Psoas muscle (tissue), 8 donors: ENCODE data around the gene EIF5A. TPM values are rescaled to one million over a fixed set of nuclear protein-coding genes. Genes with fewer than 3 reads are reported as not detected.

Experiments
- ATAC-seq, 4 donors: fragments of 200-7000 bp; cut with Tn5 transposase; one replicate each; pipeline ENCODE4 v1.9.1; 2020; ENCODE audit warnings: moderate library complexity in 3 of 4, mild to moderate bottlenecking in 2 of 4
- DNase-seq, 2 donors: peaks; one replicate each; pipeline ENCODE4 v3.0.0-alpha.2; 2020
- H3K27ac ChIP-seq: fragments of 200-600 bp; one replicate; pipeline ENCODE4 v1.8.0; 2022
- H3K27me3 ChIP-seq, 3 donors: fragments of 200-600 bp in 1 of 3; one replicate each; pipeline versions ENCODE4 v1.6.1 to v1.8.0; 2013 to 2022; ENCODE audit warnings: low read length in 2 of 3, mild to moderate bottlenecking in 2 of 3, moderate library complexity in 1 of 3; ENCODE audit not compliant: insufficient read depth in 3 of 3
- H3K36me3 ChIP-seq, 2 donors: fragments of 200-600 bp in 1 of 2; one replicate each; pipeline versions ENCODE4 v1.6.1 to v1.8.0; 2013 to 2022; ENCODE audit warnings: low read depth in 1 of 2, mild to moderate bottlenecking in 1 of 2, moderate library complexity in 1 of 2; ENCODE audit not compliant: insufficient read depth in 1 of 2
- H3K4me1 ChIP-seq: fragments of 200-600 bp; one replicate; pipeline ENCODE4 v1.8.0; 2022
- H3K4me3 ChIP-seq: fragments of 200-600 bp; one replicate; pipeline ENCODE4 v1.8.0; 2022; ENCODE audit warnings: mild to moderate bottlenecking
- H3K9me3 ChIP-seq: fragments of 200-600 bp; one replicate; pipeline ENCODE4 v1.8.0; 2022
- CTCF ChIP-seq: fragments of 200-600 bp; IDR thresholded peaks from one replicate; pipeline ENCODE4 v1.8.0; 2022; ENCODE audit warnings: antibody characterized with exemption
- WGBS, 3 donors: extraction: QIAGEN DNeasy Blood & Tissue Kit; methylation state at CpG; one replicate each; pipeline versions ENCODE4 v1.1.6 to v1.1.7; 2013; 5-methylcytosine and 5-hydroxymethylcytosine counted together
- intact Hi-C, 2 donors: fragments of 100-400 bp; cut with DNase I; formaldehyde crosslinking; loops; one replicate each; pipeline versions ENCODE4 v1.11.0 to v1.14.2; 2022
- long read RNA-seq, 2 donors: library from polyadenylated mRNA; unstranded; transcript quantifications; one replicate each; pipeline ENCODE4 v2.0.0, GENCODE V29; 2021
- polyA plus RNA-seq, 3 donors: library from polyadenylated mRNA; stranded (reverse); fragments of 200-250 nt; gene quantifications; one replicate each; pipeline ENCODE4 v1.2.3, GENCODE V29; 2013
- total RNA-seq, 4 donors: library from RNA; stranded (reverse); fragmentation: NEBNext Ultra II Directional in 2 of 4; extraction: Animal tissue kit (Norgen Biotek cat#: 25700) in 2 of 4; gene quantifications; one replicate each; pipeline versions ENCODE4 v1.2.1 to v1.2.4, GENCODE V29; 2021 to 2023
- donor health status: healthy with polysubstance abuse.
- donor health status: DM: no; HTN: no; CAD: no; lungs with moderate emphysema.
- donor health status: Bipolar disorder and iron deficiency.
- donor health status: healthy.
- donor health status: DM: yes; HTN: yes; CAD: no.
- donor health status: DM: no; HTN: no; CAD: no.
- donor health status: DM: no; HTN: no; CAD: no.
- donor health status: DM: yes; HTN: yes; CAD: no.

Gene EIF5A
- 100 to 1,000 TPM; 293 to 730 (median 567) TPM for total RNA-seq
- 1,000 to 10,000 TPM in 1 of 3 donors, 100 to 1,000 TPM in 2; 468 to 1,107 (median 518) TPM for polyA plus RNA-seq
- long read RNA-seq, donor 1, transcript EIF5A-202 (6 exons, 1,511 nt) = major isoform, 403 of 481 reads
- long read RNA-seq, donor 1, transcript EIF5A-205 (6 exons, 1,271 nt) = minor isoform, 26 of 481 reads
- long read RNA-seq, donor 1, partial matches to known transcripts = 38 of 481 reads
- long read RNA-seq, donor 1, other reads (novel, unspliced or antisense) = 10 of 481 reads
- long read RNA-seq, donor 2, transcript EIF5A-205 (6 exons, 1,271 nt) = minor isoform, 31 of 495 reads
- long read RNA-seq, donor 2, transcript EIF5A-202 (6 exons, 1,511 nt) = major isoform, 421 of 495 reads
- long read RNA-seq, donor 2, partial matches to known transcripts = 16 of 495 reads
- long read RNA-seq, donor 2, other reads (novel, unspliced or antisense) = 19 of 495 reads

GRCh38 chr17:7306911-7307685 is at the start of gene EIF5A:
TSS of gene EIF5A (plus strand) at chr17:7307628. CDS start at chr17:7309636, 2,008 bp downstream.
- no peak for TF ChIP-seq CTCF

GRCh38 chr17:7258731-7259554 is 48.5 kb upstream of the EIF5A start:
- DNase-seq (no peak), ATAC-seq (no peak)
- TF ChIP-seq CTCF = no peak
- peaks cover 0 to 36% (median 21%) of the 10 kb centered on the region in 3 donors for H3K27me3 ChIP-seq
- H3K36me3 ChIP-seq = peaks cover 2 to 59% of the 10 kb centered on the region in 2 donors
- peaks cover 11% of the 10 kb centered on the region for H3K4me1 ChIP-seq
- intact Hi-C loops = no loop called here
- H3K27ac ChIP-seq = no peak overlapping the region
- H3K4me3 ChIP-seq = no peak overlapping the region
- WGBS, 3 donors = 82 to 91% (median 90%) methylated on average over 7 of the region's 7 CpGs
- no peaks in the 10 kb centered on the region for H3K9me3 ChIP-seq

More at GRCh38 chr17:7306911-7307685, at the start of gene EIF5A:
- DNase-seq = peak; percentile 100
- H3K9me3 ChIP-seq = no peaks in the 10 kb centered on the region
- H3K4me1 ChIP-seq = peaks cover 28% of the 10 kb centered on the region
- intact Hi-C loops = loop anchor here in 1 of 2 donors (5.0 kb wide), 1 partner anchor 40 kb away; no protein-coding TSS in a partner anchor
- peak within 1 kb of the TSS; percentile 94 for H3K4me3 ChIP-seq
- no peaks in the 10 kb centered on the region for H3K27me3 ChIP-seq
- WGBS, 3 donors = 0 to 1% (median 0%) methylated on average over 53 to 64 of the region's 64 CpGs
- H3K27ac ChIP-seq = peak within 1 kb of the TSS; percentile 98
- ATAC-seq = peak; percentile 86 to 88 (median 88)
- H3K36me3 ChIP-seq = peaks cover 2 to 28% of the 10 kb centered on the region in 2 donors

GRCh38 chr17:7259555-7259889 is 47.9 kb upstream of the EIF5A start:
- Histone ChIP-seq H3K4me1 (peaks cover 9% of the 10 kb centered on the region), H3K4me3 (no peak overlapping the region), H3K9me3 (no peaks in the 10 kb centered on the region), H3K27ac (no peak overlapping the region), H3K27me3 (peaks cover 0 to 42% (median 21%) of the 10 kb centered on the region in 3 donors), H3K36me3 (peaks cover 2 to 53% of the 10 kb centered on the region in 2 donors)
- 92 to 96% (median 92%) methylated on average over 6 of the region's 6 CpGs for WGBS, 3 donors
- DNase-seq (no peak), ATAC-seq (no peak)
- no peak for TF ChIP-seq CTCF
- intact Hi-C loops = no loop called here

GRCh38 chr17:7260151-7260550 is 47.3 kb upstream of the EIF5A start:
- H3K4me3 ChIP-seq = no peak overlapping the region
- no peak overlapping the region for H3K27ac ChIP-seq
- 78 to 87% (median 79%) methylated on average over 4 of the region's 4 CpGs for WGBS, 3 donors
- H3K4me1 ChIP-seq = peaks cover 9% of the 10 kb centered on the region
- H3K9me3 ChIP-seq = no peaks in the 10 kb centered on the region
- peaks cover 0 to 48% (median 21%) of the 10 kb centered on the region in 3 donors for H3K27me3 ChIP-seq
- peak in 2 of 4 donors; percentile 19 to 20 for ATAC-seq
- H3K36me3 ChIP-seq = peaks cover 2 to 47% of the 10 kb centered on the region in 2 donors
- TF ChIP-seq CTCF = no peak
- DNase-seq = no peak
- intact Hi-C loops = loop anchor here in 1 of 2 donors (10.0 kb wide), 1 partner anchor 85 kb away; no protein-coding TSS in a partner anchor
